NCI-H748 (cell line): ENCODE measurements around the gene C11orf65.
"Not testable (repeated sequence)": the region's sequence is repeated elsewhere in the genome, so short reads cannot be mapped to it uniquely, and the experiment has no call there.

Experiments used
- DNase-seq: peaks from one replicate; lab custom pipeline; 2025; ENCODE audit not compliant: unreplicated experiment; lab: John Stamatoyannopoulos, UW

The C11orf65 gene

DNA sequence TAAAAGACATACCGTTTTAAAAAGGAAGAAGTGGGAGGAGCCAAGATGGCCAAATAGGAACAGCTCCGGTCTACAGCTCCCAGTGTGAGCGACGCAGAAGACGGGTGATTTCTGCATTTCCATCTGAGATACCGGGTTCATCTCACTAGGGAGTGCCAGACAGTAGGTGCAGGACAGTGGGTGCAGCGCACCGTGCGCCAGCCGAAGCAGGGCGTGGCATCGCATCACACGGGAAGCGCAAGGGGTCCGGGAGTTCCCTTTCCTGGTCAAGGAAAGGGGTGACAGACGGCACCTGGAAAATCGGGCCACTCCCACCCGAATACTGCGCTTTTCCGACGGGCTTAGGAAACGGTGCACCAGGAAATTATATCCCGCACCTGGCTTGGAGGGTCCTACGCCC lies 93.8 kb downstream of the C11orf65 start:
- DNase-seq: not testable (repeated sequence)

DNA sequence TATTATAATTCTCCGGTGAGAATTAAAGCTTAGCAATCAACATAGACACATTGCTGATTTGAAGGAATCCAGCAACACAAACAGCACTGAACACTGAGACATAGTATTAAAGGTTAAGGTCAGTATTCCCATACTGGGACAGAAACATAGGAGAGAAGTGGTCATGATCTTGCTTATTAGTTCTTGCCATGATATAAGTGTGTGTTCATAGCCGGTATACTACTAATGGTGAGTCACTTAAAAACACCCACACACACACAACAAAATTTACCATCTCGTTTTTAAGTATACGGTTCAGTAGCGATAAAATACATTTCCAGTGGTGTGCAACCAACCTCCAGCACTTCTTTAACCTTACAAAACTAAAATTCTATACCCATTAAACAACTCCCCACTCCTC lies 96.3 kb downstream of the C11orf65 start:
- no peak for DNase-seq

DNA sequence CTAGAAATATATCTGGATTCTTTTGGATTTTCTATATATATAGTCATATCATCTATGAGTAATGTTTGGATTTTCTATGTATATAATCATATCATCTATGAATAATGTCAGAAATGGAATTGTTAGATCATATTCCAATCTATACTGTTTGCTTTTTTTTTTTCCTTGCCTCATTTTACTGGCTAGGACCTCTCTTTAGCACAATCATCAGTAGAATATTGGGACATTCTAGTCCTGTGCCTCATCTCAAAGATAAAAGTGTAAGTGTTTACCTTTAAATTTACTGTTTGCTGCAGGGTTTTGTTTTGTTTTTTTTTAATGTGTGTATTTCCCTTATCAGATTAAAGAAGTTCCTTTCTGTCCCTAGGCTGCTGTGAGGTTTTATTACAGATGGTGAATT lies 97.0 kb downstream of the C11orf65 start:
- no peak for DNase-seq

DNA sequence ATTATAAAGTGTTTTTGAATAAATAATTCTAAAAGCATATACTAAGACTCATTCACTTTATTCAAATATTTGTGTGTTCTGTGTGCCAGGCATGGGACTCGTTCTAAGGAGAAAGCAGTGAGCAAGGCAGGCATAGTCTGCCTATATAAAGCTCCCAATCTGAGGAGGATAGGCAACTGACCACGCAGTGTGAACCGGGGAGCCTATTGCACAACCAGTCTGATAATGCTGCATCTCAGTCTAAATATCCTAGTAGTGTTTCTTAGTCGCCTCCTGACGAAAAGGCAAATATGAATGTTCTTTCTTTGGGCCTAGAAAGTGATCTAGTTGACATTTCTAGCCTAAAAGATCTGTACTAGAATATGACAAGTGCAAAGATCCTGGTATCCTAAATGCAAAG lies 98.3 kb downstream of the C11orf65 start:
- no peak for DNase-seq

DNA sequence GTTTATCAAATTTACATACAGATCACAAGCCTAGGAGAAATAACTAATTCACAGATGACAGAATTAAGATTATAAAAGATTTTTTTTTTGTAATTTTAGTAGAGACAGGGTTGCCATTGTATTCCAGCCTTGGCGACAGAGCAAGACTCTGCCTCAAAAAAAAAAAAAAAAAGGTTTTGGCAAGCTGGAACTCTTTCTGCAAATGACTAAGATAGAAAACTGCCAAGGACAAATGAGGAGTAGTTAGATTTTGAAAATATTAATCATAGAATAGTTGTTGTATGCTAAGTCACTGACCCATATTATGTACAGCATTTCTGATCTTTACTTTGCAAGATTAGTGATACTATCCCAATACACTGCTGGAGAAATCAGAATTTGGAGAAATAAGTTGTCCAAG lies 99.2 kb downstream of the C11orf65 start:
- no peak for DNase-seq

DNA sequence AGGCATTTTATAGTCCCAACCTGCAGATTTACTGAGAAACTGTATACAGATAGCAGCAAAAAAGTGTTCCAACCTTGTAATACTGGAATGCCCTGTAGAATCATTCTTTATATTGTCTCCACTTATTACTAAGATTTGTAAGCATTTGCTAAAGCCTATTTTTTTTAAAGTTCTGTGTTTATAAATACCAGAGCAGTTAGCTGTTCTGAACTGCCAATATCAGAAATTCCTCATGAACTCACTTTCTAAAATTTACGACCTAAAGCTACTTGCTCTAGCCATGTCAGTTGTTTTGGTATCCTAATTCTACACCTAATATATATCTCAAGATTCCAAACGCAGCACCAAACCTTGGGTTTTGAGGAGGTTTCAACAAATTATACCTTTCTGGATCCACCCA lies 103.2 kb downstream of the C11orf65 start:
- DNase-seq: no peak

DNA sequence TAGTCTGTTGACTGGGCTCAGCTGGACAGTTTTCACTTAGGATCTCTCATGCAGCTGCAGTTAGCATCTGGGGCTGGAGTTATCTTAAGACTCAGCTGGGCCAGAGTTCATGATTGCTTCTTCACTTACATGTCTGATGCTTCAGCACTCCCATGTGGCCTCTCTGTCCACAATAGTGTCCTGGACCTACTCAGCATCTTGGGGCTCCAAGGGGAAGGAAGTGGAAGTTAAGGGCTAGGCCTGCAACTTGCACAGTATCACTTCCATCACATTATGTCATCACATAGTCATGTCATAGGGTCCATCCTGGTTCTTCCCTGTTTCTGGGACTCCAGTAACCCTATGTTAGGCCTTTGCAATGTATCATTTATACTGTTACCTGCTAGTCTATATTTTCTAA lies 115.9 kb downstream of the C11orf65 start:
- DNase-seq: no peak

DNA sequence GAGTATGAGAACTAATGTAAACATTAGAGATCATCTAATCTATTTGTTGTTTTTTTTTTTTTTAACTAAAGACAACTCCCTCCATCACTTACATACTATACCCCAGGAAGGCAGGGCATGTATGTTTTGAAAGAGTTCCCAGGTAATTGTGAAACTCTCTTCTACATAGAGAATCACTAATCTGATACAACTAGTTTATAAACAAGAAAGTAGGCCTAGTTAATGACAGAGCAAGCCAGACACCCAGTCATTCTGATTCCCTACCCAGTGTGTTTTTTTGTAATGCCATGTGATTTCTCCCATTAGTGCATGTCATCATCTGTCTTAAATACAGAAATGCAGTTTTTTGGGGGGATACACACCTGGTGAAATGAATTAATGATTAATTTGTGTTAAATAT lies 120.9 kb downstream of the C11orf65 start:
- no peak for DNase-seq

DNA sequence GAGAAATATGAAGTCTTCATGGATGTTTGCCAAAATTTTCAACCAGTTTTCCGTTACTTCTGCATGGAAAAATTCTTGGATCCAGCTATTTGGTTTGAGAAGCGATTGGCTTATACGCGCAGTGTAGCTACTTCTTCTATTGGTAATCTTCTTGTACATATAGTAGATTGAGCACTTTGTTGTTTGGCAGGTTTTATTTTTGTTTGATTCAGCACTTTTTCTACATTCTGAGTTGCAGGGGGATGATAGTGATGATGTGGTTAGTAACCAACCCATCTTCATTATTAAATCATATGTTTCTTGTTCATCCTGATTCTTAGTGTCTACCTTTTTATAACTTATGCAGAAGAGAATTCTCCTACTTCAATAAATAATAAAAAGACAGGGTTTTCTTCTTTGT lies 121.6 kb downstream of the C11orf65 start:
- no peak for DNase-seq

DNA sequence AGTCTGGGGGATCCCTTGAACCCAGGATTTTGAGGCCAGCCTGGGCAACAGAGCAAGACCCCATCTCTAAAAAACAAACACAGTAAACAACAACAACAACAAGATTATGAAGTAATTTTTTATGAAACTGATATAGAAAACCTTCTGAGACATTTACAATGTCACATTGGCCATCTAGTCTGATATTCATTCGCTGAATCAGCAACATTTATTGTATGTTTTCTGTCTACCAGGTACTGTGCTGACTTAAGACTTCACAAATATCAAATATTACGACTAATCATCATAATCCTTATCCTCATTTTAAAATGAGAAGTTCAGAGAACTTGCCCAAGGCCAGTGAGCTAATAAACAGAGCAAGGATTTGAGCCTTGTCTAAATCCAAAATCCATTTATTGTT lies 123.6 kb downstream of the C11orf65 start:
- no peak for DNase-seq

DNA sequence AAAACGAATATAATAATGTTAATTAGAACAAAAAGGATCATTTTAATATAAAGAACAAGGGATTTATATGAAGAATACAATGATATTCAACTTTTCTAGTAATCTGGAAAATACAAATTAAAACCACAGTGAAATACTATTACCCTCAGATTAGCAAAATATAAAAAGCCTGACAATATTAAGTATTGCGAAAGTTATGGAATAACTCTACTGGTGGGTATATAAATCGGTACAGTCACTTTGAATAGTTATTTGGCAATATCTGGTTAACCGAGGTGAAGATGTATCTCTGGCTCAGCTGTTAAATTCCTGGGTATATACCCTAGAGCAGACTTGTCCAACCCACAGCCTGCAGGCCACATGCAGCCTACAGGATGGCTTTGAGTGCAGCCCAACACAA lies 125.7 kb downstream of the C11orf65 start:
- DNase-seq: no peak

DNA sequence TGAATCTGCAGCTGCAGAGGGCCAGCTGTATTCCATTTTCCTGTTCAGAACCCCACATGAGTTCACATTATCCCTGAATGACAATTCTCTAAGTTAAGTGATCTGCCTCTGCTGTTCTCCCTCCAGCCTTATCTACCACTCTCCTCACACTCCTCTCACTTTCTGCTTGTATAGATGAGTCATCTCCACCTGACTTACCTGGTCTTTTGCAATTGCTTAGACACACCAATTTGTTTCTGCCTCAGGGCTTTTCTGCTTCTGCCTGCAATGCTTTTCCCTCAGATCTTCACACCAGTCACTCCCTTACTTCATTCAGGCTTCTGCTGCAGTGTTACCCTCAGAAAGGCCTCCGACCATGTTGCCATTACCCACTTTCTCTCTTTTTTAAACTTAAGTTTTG lies 126.4 kb downstream of the C11orf65 start:
- DNase-seq: no peak

DNA sequence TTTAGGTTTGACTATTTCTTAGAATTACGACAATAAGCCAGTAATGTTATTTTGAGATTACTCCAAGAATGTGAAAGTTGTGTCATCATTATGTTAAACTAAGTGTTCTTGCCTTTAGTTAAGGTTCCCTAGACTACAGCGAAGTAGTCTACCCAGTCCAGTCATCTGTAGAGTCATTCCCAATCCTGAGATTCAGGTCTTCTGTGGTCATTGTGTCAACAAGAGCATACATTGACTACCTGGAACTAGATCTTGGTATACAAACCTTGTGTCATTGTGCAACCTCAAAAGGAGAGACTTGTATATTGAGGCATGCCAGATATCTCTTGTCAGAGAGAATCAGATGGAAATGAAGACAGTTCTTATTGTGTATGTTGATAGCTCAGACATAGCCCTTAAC lies 128.6 kb downstream of the C11orf65 start:
- DNase-seq: no peak

DNA sequence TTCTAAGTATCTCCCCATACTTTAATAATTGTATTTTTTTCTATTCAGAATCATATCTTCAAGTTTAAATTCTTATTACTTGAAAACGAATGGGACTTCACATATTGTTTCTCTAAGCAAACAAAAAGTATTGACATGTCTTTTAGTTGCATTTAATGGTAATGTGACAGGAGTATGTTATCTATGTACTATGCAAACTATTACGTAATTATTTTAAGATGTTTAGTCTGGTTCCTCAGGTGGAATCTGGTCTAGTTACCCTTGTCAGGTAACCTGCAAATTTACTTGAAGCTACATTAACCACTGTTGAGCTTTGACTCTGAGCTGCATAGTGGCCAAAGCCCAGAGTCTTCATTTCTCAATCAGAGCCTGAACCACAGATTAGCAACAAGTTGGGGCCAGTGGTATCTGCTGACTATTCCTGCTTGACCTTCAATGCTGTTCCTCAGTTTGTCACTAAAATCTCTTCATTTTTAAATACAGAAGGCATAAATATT lies 133.9 kb downstream of the C11orf65 start:
- DNase-seq: no peak
